GM18951 (cell line): ENCODE measurements around the gene RNF167.
"Not testable (repeated sequence)": the region's sequence is repeated elsewhere in the genome, so short reads cannot be mapped to it uniquely, and the experiment has no call there.

Source experiments
- POLR2A ChIP-seq: IDR thresholded peaks from 4 replicates; pipeline ENCODE4 v1.6.1; 2011; ENCODE audit warnings: mild to moderate bottlenecking; ENCODE audit not compliant: insufficient read length, insufficient read depth; ENCODE audit errors: extremely low read depth
- in situ Hi-C: fragments of 300-500 bp; cut with MboI; formaldehyde crosslinking; loops from one replicate; pipeline ENCODE4 v1.12.0; 2022; ENCODE audit warnings: low sequenced_read_pairs, mixed read lengths, inconsistent platforms; ENCODE audit not compliant: unreplicated experiment

Gene RNF167

GRCh38 chr17:4898351-4898750 is 41.7 kb upstream of the RNF167 start:
- no peak for TF ChIP-seq POLR2A
- in situ Hi-C loops = loop anchor here (25.0 kb wide), 1 partner anchor 336 kb away; the partner anchor contains the start of genes GGT6 and MYBBP1A

DNA sequence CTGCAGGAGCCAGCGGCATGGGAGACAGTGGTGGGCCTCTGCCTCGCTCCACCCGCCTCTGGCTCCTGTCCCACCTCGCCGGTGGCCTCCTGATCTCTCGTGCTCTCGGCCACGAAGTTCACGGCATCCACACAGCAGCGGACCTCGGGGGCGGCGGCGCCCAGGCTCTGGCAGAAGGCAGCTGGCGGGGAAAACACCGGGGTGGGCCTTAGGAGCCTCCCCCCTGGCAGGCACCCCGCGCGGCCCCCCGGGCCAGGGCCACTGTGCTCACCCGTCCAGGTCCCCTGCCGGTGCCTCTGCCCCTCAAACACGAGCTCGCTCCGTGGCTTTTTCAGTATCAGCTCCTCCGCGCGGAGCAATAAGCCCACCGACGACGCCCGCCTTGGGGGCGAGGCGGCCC is 41.1 kb upstream of the RNF167 start:
- TF ChIP-seq POLR2A = no peak
- in situ Hi-C loops = loop anchor here (25.0 kb wide), 1 partner anchor 337 kb away; the partner anchor contains the start of genes GGT6 and MYBBP1A

DNA sequence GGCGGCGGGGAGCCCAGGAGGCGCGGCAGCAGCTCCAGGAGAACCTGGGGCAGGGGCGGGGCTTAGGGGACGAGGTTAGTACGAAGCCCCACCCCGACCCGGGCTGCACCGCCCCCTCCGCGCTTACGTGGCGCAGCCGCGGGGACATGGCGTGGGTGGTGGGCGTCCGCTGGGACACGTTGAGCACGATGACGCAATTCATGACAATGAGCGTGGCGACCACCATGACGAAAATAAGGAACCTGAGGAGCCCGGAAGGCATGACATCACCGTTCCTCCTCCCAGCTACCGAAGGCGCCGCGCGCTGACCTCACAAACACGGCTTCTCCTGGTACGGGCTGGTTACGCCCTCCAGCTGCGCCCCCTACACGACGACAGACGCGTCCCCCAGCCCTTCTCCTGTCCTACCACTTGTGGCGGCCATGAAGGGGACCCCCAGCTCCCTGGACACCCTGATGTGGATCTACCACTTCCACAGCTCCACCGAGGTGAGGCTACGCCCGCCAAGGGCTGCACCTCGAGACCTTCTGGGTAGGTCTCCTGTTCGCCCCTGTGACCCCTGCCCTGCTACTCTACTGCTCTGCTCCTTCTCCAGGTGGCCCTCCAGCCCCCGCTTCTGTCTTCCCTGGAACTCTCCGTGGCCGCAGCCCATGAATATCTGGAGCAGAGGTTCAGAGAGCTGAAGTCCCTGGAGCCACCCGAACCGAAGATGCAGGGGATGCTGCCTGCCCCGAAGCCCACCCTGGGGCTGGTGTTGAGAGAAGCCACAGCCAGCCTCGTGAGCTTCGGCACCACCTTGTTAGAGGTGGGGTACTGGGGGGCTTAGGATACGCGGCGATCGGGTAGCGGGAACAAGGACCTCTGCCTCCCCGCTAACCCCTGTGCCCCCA is 40.5 kb upstream of the RNF167 start, which contains the start of gene C17orf107:
Gene C17orf107, plus strand, starts transcription at position 196 of the 890 bp plus-strand sequence. Its CDS starts 227 bp downstream, at position 423.
- in situ Hi-C loops = loop anchor here (25.0 kb wide), 1 partner anchor 337 kb away; the partner anchor contains the start of genes GGT6 and MYBBP1A
- peak; percentile 8 for TF ChIP-seq POLR2A

DNA sequence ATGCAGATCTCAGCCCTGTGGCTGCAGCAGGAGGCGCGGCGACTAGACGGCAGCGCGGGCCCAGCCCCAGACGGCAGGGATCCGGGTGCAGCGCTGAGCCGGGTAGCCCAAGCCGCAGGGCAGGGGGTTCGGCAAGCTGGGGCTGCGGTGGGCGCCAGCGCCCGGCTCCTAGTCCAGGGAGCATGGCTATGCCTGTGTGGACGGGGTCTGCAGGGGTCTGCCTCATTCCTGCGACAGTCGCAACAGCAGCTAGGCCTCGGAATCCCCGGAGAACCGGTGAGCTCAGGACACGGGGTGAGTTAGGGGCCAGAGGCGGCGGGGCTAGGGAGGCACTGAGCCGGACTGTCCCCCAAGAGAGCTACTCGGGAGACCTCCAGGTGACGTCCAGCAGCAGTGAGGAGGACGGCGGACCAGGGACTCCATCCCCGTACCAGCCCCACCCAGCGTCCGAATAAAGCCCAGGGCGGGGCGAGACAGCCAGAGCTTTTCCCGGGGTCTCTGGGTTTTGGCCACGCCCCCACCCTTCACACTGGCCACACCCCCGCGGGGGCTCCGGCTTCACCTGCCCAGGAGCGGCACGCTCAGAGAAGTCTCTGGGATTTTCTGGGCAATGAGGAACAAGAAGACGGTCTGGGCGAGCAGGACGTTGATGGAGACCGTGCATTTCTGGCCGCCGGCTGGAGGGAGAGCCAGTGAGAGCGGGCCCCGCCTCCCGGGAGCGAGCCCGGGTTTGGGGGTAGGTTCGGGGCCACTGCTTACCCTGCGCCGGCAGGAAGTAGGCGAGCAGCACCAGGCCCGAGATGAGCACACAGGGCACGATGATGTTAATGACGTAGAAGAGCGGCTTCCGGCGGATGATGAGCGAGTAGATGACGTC is 39.6 kb upstream of the RNF167 start:
- in situ Hi-C loops = no loop called here
- no peak for TF ChIP-seq POLR2A

GRCh38 chr17:4901108-4901647 is 38.9 kb upstream of the RNF167 start:
- no peak for TF ChIP-seq POLR2A
- in situ Hi-C loops = no loop called here

DNA sequence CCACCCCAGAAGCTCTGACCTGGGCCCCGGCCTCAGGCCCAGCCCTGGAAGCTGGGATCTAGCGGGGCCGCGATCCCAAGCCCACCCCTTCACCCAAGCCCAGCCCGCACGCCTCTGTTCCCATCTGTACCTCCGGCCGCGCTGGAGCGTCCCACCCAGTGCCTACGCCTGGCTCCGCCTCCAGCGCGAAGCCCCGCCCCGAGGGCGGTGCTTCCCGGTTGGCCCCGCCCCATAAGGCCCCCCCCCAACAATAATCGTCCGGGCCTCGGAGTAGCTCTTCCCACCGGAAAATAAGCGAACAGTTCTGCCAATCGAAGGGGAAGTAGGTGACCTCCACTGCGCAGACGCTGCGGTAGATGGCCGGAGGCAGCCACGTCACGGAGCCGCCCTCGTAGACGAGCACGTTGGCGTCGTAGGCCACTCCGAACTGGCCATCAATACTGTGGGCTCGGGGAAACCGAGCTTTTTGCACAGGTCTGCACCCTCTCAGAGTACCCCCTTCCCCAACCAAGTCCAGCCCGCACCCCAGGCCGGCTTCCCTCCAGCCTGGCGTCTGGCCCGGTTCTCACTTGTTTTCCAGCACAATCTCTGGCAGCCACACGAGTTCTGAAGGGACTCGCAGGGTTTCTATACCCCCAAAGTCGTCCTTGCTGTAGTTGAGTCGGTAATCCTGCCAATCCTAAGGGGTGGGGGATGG is 38.3 kb upstream of the RNF167 start:
- no peak for TF ChIP-seq POLR2A
- in situ Hi-C loops = no loop called here

- no peak for TF ChIP-seq POLR2A
- in situ Hi-C loops = no loop called here
Measured at GRCh38 chr17:4902540-4902939, 37.5 kb upstream of the RNF167 start.

DNA sequence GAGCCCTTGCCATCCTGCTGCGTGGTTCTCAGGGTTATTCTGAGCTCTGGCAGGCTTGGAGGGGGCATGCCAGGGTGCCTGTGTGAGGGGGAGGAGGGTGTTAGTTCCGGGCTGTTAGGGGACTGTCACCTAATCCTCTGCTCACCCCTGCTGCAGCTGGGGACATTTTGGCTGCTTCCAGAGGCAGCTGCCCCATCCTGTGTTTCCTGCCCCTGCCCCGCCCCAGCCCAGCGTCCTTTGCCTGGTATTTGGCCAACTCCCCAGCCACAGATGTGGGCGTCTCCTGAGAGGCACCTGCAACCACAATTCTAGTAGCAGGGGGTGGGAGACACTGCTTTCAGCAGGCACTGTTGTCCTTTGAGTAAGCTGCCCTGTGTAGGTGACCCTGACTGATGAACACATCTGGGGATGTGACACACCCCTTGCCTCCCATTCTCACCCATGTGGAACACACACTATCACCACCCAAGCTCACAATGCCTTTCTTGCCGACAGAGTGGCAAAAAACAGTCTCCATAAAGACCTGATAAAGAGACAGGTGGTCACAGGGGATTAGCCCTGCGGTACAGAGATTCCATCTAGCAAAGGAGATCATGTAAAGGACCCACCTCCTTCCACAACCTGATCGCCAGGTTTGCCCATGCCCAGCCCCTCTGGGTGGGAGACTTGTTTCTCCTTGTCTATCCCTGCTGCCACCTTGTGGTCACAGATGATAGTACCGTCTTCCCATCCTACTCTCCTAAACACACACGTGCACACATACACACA is 36.8 kb upstream of the RNF167 start, which contains the start of gene CHRNE:
Gene CHRNE, minus strand, starts transcription at position 48 of the 768 bp plus-strand sequence. Its CDS starts 35 bp downstream, at position 13.
- in situ Hi-C loops = no loop called here
- TF ChIP-seq POLR2A = no peak

DNA sequence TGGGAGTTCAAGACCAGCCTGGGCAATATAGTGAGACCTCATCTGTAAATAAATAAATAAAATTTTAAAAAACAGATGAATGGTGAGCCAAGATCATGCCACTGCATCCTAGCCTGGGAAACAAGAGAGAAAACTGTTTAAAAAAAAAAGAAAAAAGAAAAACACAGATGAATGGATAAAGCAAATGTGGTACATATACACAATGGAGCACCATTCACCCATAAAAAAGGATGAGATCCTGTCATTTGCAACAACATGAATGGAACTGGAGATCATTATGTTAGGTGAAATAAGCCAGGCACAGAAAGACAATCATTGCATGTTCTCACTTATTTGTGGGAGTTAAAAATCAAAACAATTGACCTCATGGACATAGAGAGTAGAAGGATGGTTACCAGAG is 33.4 kb upstream of the RNF167 start:
- in situ Hi-C loops = not testable (repeated sequence)

DNA sequence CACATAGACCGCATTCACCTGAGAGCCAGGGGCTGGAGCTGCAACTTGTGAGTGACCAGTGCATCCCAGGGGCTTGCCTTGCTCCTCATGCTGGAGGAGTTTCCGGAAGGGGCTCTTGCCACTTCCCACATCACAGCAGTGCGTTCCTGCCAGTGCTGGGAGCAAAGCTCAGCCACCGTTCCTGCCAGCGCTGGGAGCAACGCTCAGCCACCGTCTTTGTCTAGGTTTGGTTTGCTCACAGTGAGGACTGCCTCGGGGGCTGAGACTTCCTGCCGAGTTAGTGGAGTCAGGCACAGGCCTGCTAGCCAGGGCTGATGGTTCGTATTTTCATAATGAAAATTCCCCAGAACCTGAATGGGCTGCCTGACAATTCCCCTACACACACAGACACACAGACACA is 31.8 kb upstream of the RNF167 start:
- TF ChIP-seq POLR2A = no peak
- in situ Hi-C loops = no loop called here

- no peak for TF ChIP-seq POLR2A
- in situ Hi-C loops = no loop called here
Measured at GRCh38 chr17:4908711-4909496, 31.2 kb upstream of the RNF167 start.
